NCI-H128 (cell line): ENCODE results near the gene CARF.
"Not testable (repeated sequence)": the region's sequence is repeated elsewhere in the genome, so short reads cannot be mapped to it uniquely, and the experiment has no call there.

Experiments used
- DNase-seq: peaks from one replicate; lab custom pipeline; 2025; ENCODE audit not compliant: unreplicated experiment; lab: John Stamatoyannopoulos, UW

The CARF gene

DNA sequence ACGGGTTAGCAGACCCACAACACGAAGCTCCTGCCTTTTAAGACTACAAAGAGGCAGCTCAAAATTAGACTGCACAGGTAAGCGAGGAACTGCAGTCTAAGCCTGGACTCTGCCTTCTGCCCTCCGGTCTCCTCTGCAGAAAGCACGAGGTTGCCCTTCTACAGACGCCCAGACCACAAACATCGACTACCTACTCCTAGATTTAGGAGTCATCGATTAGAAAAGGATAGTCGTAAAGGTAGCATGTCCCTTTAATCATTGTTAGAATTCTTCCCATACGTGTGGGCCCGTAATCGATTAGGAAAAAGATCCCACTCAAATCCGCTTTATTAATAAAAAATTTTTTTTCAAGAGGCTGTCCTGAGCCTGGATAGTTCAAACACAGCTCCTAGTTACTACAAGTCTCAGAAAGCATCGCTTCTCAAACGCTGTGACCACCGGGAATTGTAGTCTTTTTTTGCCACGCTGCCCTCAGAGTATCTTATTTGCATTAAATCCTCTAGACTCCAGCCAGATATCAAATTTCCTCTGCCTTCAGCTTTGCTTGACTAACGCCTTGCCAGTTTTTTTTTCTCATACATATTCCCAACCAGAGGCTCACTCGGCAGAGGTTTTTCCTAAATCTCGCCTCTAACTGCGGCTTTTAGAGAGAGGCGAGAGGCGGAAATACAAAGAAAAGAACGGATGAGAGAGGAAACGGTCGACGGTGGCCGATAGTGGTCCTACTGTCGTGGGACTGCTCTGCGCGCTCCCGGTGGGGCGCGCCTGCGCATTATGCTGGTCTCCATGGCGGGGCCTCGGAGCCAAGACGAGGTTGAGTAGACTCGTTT, at the start of gene CARF, which contains the start of gene WDR12:
CARF (plus strand) TSS at position 764 of the 830 bp plus-strand sequence. CDS start 29,628 bp downstream, outside the sequence.
WDR12 (minus strand) TSS at position 162 of the 830 bp plus-strand sequence. CDS start 197 bp downstream, outside the sequence.
- peak; percentile 70 for DNase-seq

DNA sequence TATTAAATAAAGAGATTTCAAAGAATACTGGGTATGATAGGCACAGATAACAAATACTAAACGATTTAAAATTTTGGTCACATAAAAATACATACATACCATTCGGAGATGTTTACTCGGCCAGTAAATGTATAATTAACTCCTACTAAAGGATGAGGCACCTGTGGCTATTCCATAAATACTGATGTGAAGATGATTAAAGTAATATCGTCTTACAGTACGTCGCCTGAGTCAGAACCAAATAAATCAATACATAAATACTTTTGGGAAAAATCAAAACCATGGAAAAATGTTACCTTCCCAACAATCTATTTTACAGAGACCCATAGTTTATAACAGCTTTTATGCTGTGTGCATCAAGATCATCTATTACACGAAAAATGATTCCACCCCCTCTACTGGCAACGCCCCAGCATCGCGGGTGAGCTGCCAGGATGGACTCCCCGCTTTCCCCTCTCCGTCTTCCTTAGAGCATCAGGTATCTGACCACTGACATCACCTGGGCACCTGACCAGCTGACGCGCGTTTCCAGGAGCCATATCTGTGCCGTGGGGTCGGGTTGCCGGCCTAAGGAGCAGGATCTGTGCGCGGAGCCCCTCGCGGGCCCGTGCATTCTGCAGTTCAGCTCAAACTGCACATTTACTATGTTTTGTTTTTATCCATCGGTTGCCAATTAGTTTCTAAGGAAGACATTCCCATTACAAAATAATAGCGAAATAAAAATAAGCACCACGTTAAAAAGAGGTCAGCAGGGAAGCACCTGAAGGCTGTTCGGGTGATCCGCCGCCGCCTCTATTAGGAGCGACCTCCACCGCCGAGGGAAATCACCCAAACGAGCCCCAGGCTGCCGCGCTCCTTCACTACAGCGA, 41.4 kb upstream of the CARF start:
- DNase-seq, result peak; percentile 44

GRCh38 chr2:202871300-202872141, 40.6 kb upstream of the CARF start, which contains the start of gene ICA1L:
Gene ICA1L, minus strand, starts transcription at chr2:202871766. Its CDS starts 42,757 bp downstream, at chr2:202829009.
- DNase-seq, result no peak

DNA sequence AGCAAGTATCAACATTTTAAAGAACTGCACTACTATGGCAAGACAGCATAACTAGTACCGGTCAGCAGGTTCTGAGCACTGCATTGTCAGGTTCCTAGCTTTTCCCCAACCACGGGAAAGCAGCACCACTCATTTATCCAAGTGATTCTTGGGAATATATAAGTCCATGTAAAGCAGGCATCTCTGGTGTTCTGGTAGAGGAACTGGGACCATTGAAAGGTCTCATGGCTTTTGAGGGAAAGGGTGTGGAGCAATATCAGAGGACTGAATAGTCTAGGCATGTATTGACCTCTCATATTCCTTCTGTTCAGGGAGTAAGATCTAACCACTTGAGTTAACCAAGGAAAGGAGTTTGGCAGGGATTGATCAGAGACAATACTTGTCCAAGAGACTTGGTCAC, 34.4 kb upstream of the CARF start:
- no peak for DNase-seq

DNA sequence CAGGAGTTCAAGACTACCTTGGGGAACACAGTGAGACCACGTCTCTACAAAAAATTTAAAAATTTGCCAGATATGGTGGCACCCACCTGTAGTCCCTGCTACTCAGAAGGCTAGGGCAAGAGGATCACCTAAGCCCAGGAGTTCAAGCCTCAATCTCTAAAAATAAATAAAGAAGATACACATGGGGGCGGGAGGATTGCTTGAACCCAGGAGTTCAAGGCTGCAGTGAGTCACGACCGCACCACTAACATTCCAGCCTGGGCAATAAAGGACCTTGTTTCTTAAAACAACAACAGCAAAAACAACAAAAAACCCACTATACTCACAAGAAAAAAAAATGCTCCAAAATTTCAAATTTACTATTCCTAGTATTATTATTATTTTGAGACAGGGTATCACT, 30.5 kb upstream of the CARF start:
- DNase-seq, result no peak

DNA sequence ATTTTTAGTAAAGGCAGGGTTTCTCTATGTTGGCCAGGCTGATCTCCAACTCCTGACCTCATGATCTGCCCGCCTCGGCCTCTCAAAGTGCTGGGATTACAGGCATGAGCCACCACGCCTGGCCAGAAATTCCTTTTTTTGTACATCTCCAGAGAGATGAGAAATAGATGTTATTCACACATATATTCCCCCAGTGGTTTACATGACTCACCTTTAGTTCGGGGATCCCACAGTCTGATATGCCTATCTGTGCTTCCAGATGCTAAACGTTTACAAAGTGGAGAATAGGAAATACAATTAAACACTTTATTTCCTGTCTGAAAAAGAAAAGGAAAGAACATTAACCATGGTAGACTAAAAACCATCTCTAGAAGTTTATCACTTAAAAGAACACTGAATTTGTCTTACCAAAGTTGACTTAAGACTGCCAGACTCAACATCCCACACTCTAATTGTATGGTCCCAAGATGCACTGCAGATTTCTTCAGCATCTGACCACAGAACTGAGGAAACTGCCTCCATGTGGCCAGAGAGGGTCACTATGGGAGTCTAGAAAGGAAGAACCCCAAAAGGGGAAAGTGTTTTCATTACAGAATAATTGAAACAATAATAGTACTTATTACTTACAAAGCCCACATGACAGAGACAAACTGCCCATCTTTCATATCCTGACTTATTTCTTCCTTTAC, 27.9 kb upstream of the CARF start:
- DNase-seq, result no peak

DNA sequence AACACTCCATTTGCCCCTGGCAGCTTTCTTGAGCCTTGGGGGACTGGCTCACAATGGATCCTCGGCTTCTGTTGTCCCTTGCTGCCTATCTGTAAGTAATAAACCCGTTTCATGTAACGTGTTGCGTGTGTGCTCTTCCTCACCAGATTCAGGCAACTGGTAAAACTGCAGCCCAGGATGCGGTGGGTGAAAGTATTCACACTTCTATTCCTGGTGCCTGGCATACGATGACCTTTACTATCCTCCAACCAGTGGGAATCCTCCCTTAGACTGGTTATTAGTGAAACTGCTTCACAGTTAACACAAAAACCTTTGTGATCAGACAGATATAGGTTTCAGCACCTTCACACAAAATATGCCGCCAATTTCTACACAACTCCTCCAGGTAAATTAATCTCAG, 26.9 kb upstream of the CARF start:
- DNase-seq, result no peak

DNA sequence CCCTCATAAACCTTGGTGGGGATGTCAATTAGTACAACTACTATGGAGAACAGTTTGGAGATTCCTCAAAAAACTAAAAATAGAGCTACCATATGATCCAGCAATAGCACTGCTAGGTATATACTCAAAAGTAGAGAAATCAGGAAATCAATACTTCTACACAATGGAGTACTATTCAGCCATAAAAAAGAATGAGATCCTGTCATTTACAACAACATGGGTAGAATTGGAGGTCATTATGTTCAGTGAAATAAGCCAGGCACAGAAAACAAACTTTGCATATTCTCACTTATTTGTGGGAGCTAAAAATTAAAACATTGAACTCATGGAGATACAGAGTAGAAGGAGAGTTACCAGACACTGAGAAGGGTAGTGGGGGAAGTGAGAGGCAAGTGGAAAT, 6.6 kb upstream of the CARF start:
- not testable (repeated sequence) for DNase-seq

DNA sequence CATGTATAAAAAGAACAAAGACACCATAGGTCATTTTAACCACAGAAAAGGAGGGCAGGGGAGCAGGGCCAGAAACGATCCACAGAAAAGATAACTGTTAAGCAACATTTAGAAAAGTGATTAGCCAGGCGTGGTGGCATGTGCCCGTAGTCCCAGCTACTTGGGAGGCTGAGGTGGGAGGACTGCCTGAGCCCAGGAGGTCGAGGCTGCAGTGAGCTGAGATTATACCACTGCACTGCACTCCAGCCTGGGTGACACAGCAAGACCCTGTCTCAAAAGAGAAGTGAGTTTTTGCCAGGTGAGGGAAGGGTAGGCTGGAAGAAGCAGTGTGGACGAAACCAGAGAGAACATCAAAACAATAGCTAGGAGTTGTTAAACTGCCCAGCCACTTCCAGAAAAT, 3.9 kb upstream of the CARF start:
- no peak for DNase-seq

GRCh38 chr2:202909394-202910192, 2.5 kb upstream of the CARF start:
- no peak for DNase-seq

DNA sequence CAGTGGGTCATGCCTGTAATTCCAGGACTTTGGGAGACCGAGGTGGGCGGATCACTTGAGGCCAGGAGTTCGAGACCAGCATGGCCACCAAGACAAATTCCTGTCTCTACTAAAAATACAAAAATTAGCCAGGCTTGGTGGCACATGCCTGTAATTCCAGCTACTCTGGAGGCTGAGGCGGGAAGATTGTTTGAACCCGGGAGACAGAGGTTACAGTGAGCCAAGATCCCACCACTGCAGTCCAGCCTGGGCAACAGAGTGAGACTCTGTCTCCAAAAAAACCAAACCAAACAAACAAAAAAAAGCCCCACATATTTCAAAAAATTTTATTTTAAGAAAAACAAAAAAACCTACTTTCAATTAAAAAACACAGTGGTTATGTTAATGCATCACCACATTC, 1.8 kb upstream of the CARF start:
- DNase-seq, result not testable (repeated sequence)

DNA sequence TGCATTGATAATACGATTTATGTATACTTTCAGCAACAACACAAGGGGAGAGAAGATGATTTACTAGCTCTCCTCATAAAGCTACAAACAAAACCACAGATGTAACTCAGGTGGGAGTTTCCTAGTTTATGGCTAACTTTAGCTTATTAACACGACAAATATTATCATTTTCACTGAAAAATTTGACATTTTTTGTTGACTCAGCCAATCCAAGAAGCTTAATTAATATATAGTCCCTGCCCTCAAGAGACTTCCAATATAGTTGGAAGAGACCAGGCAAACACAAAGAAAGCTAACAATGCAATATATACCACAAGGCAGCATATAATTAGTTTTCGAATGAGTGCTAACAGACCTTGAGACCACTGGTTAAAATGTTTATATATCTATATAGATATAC, 1.4 kb upstream of the CARF start:
- no peak for DNase-seq

DNA sequence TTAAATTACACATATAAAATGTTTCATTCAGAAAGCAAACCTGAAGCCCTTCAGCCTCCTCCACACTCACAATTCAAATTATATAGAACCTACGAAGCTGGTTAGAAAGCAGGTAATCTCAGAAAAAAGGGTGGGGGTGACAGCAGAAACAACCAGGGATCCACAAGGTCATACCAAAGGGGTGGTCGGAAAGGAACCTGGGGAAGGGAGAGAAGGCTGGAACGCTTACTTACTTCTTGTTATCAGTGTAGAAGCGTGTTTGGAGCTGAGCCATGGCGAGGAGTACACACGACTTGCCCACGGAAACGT, 918 bp upstream of the CARF start:
- no peak for DNase-seq

DNA sequence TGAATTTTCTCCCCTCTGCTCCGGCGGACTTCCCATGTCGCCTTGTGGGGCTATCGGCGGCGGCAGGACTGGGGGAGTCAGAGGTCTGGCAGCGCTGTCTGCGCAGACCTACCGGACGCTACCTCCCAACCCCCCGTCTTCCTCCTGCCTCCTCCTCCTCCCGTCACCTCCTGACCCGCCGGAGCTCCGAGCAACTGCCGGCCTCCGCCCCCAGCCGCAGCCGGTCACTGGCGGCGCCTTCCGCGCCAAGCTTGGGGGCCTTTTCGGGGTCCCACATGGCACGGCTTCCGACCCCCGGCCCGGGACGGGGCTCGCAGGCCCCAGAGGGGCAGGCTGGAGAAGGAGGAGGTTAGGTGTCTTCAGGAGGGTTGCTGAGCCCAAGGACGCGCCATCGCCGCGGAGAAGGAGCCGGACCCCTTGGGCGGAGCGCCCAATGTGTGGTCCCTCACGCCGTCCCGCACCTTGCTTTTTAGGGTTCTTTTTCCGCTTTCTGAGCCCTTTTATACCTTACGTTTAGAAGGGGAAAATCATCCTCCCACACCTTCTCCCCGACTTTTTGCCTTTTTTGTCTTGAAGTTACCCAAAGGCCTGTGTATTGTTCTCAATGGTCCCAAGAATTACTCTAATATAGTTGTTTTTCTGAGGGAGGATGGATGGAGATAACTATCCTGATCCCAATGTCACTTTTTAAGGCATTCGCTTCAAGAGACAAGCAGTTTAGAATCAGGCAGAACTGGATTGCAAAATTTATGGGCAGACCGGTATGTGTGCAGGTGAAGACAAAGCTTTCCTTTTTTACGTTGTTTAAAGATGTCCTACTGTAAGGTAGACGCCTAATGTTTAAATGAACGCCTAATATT, 497 bp downstream of the CARF start:
- DNase-seq, result not testable (repeated sequence)

- DNase-seq, result no peak
These were observed 6.8 kb downstream of the CARF start for GRCh38 chr2:202918860-202919259.

DNA sequence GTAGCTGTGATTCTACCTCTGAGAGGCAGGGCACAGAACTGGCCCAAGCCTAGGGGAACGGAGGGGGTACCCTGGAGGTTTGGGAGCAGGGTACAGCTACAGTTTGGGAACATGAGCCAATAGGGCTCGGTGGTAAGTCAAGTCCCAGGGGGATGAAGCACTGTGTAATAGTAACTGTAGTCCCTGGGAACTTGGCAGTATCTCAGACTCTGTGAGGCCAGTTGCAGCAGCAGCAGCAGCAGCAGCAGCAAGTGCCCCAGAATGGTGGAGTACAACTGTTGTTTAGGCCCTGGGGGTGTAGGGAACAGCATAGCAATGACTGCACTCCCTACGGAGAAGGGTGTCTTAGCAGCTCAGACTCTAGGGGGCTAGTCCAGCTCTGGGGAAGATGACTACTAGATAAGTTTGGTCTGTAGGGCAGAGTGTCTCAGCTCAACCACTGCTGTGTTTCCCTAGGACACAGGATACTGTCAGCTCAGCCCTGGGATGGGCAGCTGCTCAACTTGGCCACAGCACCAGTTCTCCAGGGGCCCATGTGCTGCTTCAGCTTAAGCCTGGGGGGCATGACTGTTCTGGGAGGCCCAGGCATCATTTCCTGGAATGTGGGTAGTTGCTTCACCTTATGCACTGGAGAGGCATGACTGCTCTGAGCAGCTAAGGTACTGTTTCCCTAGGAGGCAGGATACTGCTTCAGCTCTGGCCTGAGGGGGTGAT, 20.5 kb downstream of the CARF start:
- no peak for DNase-seq

- no peak for DNase-seq
These were observed 21.1 kb downstream of the CARF start for GRCh38 chr2:202933139-202933510.

DNA sequence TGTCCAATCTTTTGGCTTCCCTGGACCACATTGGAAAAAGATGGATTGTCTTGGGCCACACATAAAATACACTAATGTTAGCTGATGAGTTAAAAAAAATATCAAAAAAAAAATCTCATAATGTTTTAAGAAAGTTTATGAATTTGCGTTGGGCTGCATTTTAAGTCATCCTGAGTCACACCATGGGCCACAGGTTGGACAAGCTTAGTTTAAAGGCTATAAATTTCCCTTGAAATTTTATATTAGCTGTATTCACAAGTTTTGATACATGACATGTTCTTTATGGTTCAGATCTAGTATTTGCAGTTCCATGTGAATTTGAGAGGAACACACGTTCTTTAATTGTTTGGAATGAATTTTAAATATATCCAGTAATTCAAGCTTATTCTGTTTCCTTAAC, 21.9 kb downstream of the CARF start:
- no peak for DNase-seq
